GM21447 (cell line): Measurements from ENCODE around the gene KDM2A.
"Not testable (repeated sequence)": the region's sequence is repeated elsewhere in the genome, so short reads cannot be mapped to it uniquely, and the experiment has no call there.

ENCODE experiments used
- ATAC-seq: cut with Tn5 transposase; IDR thresholded peaks from one replicate; pipeline ENCODE4 v1.9.1; 2021; ENCODE audit not compliant: unreplicated experiment

Gene KDM2A

GRCh38 chr11:67117672-67118180 lies 1.3 kb upstream of the KDM2A start:
- no peak for ATAC-seq

GRCh38 chr11:67118181-67118766 lies 789 bp upstream of the KDM2A start:
- peak; percentile 2 for ATAC-seq

GRCh38 chr11:67119585-67120391 lies 725 bp downstream of the KDM2A start:
- ATAC-seq = peak; percentile 13

GRCh38 chr11:67120456-67120855 lies 1.4 kb downstream of the KDM2A start:
- no peak for ATAC-seq

- no peak for ATAC-seq
Observed at GRCh38 chr11:67120881-67121710, 2.0 kb downstream of the KDM2A start.

GRCh38 chr11:67123801-67124200 lies 4.7 kb downstream of the KDM2A start:
- ATAC-seq = not testable (repeated sequence)

GRCh38 chr11:67126243-67126642 lies 7.2 kb downstream of the KDM2A start:
- not testable (repeated sequence) for ATAC-seq

GRCh38 chr11:67126986-67127385 lies 7.9 kb downstream of the KDM2A start:
- ATAC-seq = no peak

- not testable (repeated sequence) for ATAC-seq
Observed at GRCh38 chr11:67130861-67131260, 11.8 kb downstream of the KDM2A start.

GRCh38 chr11:67136156-67136555 lies 17.1 kb downstream of the KDM2A start:
- ATAC-seq = no peak

GRCh38 chr11:67138922-67139321 lies 19.9 kb downstream of the KDM2A start:
- no peak for ATAC-seq

- no peak for ATAC-seq
Observed at GRCh38 chr11:67146516-67147226, 27.6 kb downstream of the KDM2A start.

GRCh38 chr11:67153971-67154370 lies 34.9 kb downstream of the KDM2A start:
- ATAC-seq = no peak

GRCh38 chr11:67154726-67155125 lies 35.7 kb downstream of the KDM2A start:
- ATAC-seq = no peak

- no peak for ATAC-seq
Observed at GRCh38 chr11:67157691-67158090, 38.6 kb downstream of the KDM2A start.

GRCh38 chr11:67158221-67158620 lies 39.2 kb downstream of the KDM2A start:
- ATAC-seq = no peak

GRCh38 chr11:67160045-67160444 lies 41.0 kb downstream of the KDM2A start:
- no peak for ATAC-seq

GRCh38 chr11:67160872-67161783 lies 42.1 kb downstream of the KDM2A start:
- no peak for ATAC-seq

GRCh38 chr11:67163006-67163405 lies 43.9 kb downstream of the KDM2A start:
- no peak for ATAC-seq

GRCh38 chr11:67165623-67166022 lies 46.6 kb downstream of the KDM2A start:
- no peak for ATAC-seq
